HL-60 (cell line): ENCODE measurements around the gene PDE11A.

Source experiments
- GABPA ChIP-seq: IDR thresholded peaks from 2 replicates; pipeline ENCODE4 v1.6.1; 2012; ENCODE audit warnings: low read depth
- POLR2AphosphoS5 ChIP-seq: IDR thresholded peaks from 2 replicates; pipeline ENCODE4 v1.6.1; 2012; ENCODE audit warnings: low read depth
- SPI1 ChIP-seq: IDR thresholded peaks from 2 replicates; pipeline ENCODE4 v1.6.1; 2012; ENCODE audit warnings: low read depth, mild to moderate bottlenecking, borderline replicate concordance
- TF ChIP-seq, protein P1 (sequence below): IDR thresholded peaks from one replicate; pipeline ENCODE4 v1.5.1; 2011; ENCODE audit warnings: low read length, control low read depth, inconsistent platforms; ENCODE audit not compliant: insufficient read depth
- TF ChIP-seq, protein P2 (sequence below): IDR thresholded peaks from 2 replicates; pipeline ENCODE4 v1.6.1; 2012; ENCODE audit warnings: low read depth; ENCODE audit not compliant: insufficient replicate concordance

GRCh38 chr2:177730363-177730762 is 342.2 kb downstream of the PDE11A start:
- TF ChIP-seq, protein P1, sequence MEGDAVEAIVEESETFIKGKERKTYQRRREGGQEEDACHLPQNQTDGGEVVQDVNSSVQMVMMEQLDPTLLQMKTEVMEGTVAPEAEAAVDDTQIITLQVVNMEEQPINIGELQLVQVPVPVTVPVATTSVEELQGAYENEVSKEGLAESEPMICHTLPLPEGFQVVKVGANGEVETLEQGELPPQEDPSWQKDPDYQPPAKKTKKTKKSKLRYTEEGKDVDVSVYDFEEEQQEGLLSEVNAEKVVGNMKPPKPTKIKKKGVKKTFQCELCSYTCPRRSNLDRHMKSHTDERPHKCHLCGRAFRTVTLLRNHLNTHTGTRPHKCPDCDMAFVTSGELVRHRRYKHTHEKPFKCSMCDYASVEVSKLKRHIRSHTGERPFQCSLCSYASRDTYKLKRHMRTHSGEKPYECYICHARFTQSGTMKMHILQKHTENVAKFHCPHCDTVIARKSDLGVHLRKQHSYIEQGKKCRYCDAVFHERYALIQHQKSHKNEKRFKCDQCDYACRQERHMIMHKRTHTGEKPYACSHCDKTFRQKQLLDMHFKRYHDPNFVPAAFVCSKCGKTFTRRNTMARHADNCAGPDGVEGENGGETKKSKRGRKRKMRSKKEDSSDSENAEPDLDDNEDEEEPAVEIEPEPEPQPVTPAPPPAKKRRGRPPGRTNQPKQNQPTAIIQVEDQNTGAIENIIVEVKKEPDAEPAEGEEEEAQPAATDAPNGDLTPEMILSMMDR = no peak
- TF ChIP-seq, protein P2, sequence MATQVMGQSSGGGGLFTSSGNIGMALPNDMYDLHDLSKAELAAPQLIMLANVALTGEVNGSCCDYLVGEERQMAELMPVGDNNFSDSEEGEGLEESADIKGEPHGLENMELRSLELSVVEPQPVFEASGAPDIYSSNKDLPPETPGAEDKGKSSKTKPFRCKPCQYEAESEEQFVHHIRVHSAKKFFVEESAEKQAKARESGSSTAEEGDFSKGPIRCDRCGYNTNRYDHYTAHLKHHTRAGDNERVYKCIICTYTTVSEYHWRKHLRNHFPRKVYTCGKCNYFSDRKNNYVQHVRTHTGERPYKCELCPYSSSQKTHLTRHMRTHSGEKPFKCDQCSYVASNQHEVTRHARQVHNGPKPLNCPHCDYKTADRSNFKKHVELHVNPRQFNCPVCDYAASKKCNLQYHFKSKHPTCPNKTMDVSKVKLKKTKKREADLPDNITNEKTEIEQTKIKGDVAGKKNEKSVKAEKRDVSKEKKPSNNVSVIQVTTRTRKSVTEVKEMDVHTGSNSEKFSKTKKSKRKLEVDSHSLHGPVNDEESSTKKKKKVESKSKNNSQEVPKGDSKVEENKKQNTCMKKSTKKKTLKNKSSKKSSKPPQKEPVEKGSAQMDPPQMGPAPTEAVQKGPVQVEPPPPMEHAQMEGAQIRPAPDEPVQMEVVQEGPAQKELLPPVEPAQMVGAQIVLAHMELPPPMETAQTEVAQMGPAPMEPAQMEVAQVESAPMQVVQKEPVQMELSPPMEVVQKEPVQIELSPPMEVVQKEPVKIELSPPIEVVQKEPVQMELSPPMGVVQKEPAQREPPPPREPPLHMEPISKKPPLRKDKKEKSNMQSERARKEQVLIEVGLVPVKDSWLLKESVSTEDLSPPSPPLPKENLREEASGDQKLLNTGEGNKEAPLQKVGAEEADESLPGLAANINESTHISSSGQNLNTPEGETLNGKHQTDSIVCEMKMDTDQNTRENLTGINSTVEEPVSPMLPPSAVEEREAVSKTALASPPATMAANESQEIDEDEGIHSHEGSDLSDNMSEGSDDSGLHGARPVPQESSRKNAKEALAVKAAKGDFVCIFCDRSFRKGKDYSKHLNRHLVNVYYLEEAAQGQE = no peak
- TF ChIP-seq POLR2AphosphoS5 (no peak), GABPA (no peak), SPI1 (no peak)
